Activated CD4-positive, alpha-beta T cell treated with anti-CD3 and anti-CD28 coated beads for 24 hours (primary cell): ENCODE measurements around the gene PAX9.

Source experiments
- DNase-seq, 2 donors: peaks; one replicate each; pipeline ENCODE4 v3.0.0-alpha.2; 2020; ENCODE audit warnings: low read depth in 2 of 2

PAX9 gene

GRCh38 chr14:36661506-36662257, at the start of gene PAX9:
Gene PAX9 (plus strand): TSS chr14:36661860. CDS start chr14:36662090, 230 bp downstream.
- no peak for DNase-seq

DNA sequence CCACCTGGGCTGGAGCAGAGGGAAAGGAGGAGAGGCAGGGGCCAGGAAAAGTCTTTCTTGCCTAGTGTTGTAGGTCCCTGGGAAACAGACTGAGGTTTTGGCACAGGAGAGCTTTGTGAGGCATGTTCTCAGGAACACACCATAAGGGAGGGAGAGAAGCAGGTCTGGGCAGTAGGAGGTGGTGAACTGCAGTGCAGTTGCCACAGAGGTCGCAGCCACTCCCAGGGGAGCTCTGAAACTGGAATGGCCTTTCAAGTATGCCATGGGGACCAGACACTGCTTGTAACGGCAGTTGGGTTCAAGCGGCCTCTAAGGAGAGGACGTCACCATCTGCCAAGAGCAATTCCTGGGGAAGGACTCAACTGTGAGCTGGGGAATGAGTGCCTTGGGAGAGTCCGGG, 43.8 kb upstream of the PAX9 start:
- DNase-seq, result no peak

DNA sequence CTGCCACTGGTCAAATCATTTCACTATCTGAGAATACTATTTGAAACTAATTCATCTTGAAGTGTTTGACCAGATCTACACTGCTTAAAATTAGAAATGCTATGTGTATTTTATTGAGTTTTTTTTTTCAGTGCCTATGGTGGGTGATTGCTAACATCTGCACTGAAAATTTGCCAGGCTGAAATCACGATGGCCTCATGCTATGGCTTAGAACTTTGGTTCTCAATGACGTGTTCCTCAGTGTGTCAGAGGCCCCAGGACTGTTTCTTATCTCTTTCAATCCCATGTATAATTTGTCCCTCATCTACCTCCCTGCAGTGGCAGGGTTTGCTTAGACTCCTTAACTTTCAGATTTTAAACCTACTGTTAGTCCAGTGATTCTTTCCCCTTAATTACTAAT, 43.0 kb upstream of the PAX9 start:
- DNase-seq, result no peak

DNA sequence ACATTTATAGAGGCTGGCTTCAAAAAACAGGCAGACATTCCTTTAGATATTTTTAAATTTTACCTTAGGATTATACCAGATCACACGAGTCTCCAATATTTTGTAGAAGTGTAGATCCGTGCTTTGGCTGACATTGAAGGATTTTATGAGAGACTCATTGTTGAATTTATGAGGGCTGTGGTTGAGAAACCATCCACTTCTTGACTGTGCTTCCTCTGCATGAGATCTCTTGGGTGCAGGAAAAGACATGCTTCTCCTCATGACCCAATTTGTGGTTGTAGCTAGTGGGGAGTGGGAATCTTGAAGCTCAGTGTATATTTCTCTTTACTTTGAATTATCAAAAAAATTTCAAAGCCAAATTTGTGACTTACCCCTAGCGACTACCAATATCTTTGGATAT, 42.5 kb upstream of the PAX9 start:
- no peak for DNase-seq

DNA sequence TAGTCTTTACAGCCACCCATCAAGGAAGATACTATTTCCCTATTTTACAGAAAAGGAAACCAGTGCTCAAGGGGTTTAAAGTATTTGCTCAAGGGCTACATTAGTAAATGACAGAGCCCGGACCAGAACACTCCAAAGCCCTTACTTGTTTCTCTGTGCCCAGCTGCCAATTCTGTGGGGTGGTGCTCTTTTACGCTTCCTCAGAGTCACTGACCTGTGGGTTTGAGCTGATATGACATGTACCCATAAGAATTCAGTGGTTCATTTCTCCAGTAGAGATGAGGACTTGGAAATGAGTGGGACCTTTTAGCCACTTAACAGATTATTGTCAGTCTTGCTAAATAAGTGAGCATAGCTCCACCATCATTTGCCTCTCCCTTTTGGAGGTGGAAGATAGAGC, 41.8 kb upstream of the PAX9 start:
- no peak for DNase-seq

- DNase-seq, result no peak
Measured at GRCh38 chr14:36625014-36625413, 36.6 kb upstream of the PAX9 start.

- DNase-seq, result no peak
Measured at GRCh38 chr14:36625436-36625835, 36.2 kb upstream of the PAX9 start.

DNA sequence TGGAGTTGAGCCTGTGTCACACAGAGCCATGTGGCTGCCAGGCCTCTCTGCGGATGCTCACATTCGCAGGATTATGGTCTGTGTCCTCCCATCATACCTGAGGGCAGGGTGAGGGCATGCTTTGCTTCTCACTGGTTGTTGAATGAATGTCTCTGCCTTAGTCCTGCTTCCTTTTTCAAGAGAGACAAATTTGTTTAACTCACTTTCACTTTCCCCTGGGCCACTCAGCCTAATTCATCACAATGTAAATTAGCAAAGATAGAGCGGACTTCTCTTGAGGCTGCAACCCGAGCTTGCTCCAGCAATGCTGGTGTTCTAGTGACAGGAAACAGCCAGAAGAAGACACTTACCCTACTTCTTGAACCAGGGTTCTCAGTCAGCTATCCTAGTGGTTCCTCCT, 35.5 kb upstream of the PAX9 start:
- DNase-seq, result no peak

DNA sequence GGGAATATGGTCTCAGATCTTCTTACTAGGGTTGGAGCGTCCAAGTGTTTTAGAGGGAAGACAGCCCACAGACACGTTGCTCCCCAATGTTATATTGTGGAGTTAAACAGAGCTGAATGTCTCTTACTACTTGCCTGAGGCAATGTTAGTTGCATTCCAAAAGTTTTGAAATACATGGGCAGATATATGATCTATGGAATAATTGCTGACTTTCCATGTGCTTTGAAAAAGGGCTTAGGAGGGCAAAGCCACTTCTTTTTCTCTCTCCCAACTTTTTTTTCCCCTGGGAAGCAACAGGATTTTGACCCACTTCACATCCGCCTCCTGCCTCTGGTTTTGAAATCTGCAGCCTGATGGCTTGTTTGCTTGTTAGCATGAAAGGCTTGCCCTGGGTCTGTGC, 33.7 kb upstream of the PAX9 start:
- no peak for DNase-seq

GRCh38 chr14:36633580-36633979, 28.1 kb upstream of the PAX9 start:
- DNase-seq, result no peak

DNA sequence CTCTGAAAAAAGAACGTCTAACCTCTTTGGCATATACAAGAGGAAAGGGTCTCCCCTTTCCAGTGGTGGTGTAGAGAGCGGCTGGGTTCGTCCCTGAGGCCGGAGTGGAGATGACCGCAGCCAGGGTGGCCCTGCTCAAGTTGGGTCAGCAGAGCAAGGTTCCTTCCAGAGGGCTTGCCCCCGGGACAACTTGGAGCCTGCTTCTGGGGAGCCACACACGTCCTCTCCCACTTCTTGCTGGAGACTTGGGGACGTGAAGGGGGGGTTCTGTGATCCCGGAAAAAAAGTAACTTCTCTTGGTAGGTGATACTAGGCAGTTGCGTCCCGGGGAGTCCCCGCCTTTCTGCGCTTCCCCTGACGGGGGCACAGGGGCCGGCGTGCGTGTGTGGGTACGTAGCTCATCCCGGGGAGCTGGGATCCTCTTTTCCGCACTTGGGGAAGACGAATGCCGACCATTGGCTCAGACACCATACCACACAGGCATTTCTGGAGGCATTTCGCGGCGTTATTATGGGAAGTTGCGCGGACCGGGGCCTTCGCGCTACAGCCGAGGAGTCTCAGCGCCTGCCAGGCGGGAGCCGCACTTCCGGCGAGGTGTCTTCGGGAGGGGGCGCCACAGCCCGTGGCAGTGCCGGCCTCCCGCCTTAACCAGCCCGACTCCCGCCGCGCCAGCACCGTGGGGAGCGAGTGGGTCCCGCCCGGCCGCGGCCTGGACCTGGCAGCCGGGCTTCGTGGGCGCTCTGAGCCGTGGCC, 14.8 kb upstream of the PAX9 start:
- no peak for DNase-seq

- DNase-seq, result no peak
Measured at GRCh38 chr14:36647417-36647823, 14.2 kb upstream of the PAX9 start.

- DNase-seq, result no peak
Measured at GRCh38 chr14:36647824-36648753, 13.6 kb upstream of the PAX9 start.

GRCh38 chr14:36649872-36650650, 11.6 kb upstream of the PAX9 start:
- DNase-seq, result no peak

DNA sequence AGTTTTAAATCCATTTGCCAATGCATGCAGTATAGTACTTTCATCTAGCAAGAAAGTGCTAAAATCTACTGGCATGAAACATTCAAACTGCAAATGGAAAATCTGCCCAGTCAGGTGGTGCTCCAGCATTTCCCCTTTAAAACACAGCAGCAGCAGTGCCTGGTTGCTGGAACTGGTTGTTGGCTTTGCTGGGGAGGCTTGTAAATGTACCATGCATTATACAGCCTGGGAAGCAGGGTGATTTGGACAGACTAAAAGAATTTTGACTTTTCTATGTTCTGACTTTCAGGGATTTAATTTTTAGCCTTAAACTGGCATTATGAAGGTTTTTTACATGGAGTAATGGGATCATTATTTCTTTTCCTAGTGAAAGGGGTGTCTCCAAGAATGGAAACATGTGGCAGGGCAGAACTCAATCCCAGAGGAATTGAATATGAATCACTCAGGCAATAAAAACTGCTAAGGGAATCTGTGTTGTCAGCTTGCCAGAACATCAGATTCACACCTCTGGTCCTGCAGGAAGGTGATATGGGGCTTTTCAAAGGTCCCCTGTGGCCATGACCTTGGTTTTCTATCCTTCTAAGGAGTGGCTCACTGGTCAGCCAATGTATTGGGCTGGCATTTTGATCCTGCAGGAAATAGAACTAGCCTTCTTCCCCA, 9.0 kb upstream of the PAX9 start:
- no peak for DNase-seq

DNA sequence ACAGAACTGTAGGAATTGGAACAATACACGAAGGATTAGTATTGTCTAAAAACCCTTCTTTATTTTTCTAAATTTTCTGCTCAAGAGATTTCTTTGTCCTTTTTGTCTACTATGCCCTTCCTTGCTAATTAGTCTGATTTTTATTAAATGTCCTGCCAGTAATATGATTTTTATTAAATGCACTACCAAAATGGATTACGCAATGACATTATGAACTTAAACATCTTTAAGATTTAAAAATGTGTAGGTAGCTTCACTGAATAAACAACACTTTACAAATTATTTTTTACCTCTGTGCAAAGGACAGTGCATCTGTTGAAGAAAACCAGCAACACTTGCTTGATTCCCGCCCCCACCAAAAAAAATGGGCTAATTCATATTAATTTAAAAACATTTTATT, 8.2 kb upstream of the PAX9 start:
- DNase-seq, result no peak

DNA sequence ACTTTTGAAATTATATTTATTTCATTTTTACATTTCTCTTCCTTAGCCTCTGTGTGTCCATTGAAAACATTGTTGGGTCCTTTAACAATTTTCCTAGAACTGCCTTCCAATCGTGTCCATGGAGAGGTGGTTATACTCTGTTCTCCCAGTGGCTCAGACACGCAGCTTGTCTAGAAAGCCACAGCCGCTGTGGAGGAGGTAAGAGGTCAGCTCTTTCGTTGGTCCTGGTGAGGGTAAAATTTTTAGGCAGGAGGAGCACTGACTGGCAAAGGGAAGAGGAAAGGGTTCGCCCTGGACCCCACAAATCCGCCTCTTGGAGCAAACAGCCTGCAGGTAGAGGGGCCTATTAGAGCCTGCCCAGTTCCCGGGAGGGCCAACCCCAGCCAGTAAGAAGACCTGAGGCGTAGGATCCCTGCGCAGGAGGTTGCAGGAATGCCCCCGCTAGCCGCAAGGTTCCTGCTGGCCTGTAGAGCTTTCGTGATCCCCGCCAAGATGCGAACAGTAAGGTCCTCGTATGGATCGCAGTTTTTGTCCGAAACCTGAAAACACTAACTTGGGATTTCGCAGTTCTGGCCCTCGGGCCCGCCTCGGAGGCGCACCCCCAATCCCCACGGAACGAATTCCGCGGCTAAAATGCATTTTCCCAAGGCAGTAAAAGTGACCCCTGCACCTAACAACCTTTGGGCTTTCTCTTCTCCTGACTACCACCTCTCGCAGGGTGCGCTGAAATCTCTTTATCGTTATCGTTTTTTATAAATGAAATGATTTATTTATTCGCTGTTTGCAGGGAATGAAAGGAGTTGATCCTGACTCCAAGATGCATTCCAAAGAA, 7.5 kb upstream of the PAX9 start:
- no peak for DNase-seq

GRCh38 chr14:36654794-36655381, 6.8 kb upstream of the PAX9 start:
- DNase-seq, result no peak

- no peak for DNase-seq
Measured at GRCh38 chr14:36655571-36655962, 6.1 kb upstream of the PAX9 start.
